Neuronal stem cell (in vitro differentiated cells): ENCODE measurements around the gene HCLS1. TPM values are rescaled to one million over a fixed set of nuclear protein-coding genes. Genes with fewer than 3 reads are reported as not detected.

ENCODE experiments used
- small RNA-seq: library from polyadenylated mRNA; stranded (forward); fragments of <200 nt; extraction: miRNeasy Mini kit (QIAGEN cat#:217004); gene quantifications from one replicate; pipeline ENCODE3, GENCODE V24; 2013; ENCODE audit not compliant: insufficient read depth

Gene HCLS1

Small RNA genes lying within 50 kb of the gene (small RNA-seq; reads per million reads assigned to genes)
- not detected for gene RNU4-62P
